Activated T-cell treated with anti-CD3 and anti-CD28 coated beads for 48 hours (primary cell): Measurements from ENCODE around the gene TDRD5.
"Not testable (repeated sequence)": the region's sequence is repeated elsewhere in the genome, so short reads cannot be mapped to it uniquely, and the experiment has no call there.

Source experiments
- DNase-seq: peaks from one replicate; pipeline ENCODE4 v3.0.0-alpha.2; 2020; ENCODE audit warnings: low read depth

TDRD5 gene

DNA sequence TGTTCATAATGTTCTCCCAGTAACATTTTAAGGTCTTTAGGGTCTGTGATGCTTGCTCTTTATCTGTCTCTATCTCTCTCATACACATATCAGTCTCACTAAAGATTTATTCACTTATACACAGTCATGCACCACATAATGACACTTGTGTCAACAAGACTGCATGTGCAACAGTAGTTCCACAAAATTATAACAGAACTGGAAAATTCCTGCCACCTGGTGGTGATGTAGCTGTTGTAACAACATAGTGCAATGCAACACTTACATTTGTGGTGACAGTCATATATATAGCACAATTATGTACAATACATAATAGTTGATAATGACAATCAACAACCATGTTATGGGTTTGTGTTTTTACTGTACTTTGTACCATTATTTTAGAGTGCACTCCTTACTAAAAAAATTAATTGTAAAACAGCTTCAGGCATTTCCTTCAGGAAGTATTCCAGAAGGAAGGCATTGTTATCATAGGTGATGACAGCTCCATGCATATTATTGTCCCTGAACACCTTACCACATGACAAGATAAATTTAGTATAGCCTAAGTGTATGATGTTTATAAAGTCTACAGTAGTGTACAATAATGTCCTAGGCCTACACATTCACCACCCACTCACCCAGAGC is 8.1 kb downstream of the TDRD5 start:
- DNase-seq = no peak

DNA sequence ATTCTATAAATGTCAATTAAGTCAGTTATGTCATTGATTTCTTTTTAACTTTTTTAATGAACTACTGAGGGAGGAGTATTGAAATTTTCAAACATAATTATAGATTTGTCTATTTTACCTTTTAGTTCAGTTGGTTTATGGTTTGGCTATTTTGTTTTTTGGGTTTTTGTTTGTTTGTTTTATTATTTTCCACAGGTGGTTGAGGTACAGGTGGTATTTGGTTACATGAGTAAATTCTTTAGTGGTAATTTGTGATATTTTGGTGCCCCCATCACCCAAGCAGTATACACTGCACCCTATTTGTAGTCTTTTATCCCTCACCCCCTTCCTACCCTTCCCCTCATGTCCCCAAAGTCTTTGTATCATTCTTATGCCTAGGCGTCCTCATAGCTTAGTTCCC is 9.5 kb downstream of the TDRD5 start:
- DNase-seq = no peak

DNA sequence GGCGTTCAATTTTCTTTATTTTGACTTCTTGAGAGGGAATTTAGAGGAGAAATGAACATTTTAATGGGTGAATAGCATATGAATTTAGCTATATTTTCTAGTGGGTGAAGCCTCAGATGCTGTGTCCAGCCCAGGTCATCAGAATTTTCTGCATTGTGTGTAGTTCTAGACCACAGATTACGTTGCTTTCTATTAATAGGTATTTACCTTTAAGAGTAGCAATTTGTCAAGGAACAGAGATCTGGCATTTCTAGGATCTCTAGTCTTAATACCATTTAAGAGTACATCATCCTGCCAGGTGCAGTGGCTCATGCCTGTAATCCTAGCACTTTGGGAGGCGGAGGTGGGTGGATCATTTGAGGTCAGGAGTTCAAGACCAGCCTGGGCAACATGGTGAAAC is 20.7 kb downstream of the TDRD5 start:
- DNase-seq = no peak

DNA sequence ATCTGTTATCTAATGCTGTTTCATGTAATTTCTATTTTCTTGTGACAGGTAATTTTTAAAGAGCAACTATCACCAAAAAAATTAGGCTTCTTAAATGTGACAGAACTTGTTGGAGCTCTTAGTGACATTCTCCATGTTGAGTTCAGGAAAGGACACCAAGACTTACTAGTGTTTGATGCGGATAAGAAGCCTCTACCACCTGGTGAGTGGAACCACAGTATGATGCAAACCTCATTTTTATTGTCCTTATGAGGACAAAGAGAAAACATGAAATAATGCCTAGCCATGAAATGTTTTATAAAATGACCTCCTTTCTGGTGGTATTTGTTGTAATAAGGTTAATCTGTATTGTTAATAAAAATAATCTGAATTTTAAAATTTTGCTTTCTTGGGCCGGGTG is 39.1 kb downstream of the TDRD5 start:
- DNase-seq = no peak

DNA sequence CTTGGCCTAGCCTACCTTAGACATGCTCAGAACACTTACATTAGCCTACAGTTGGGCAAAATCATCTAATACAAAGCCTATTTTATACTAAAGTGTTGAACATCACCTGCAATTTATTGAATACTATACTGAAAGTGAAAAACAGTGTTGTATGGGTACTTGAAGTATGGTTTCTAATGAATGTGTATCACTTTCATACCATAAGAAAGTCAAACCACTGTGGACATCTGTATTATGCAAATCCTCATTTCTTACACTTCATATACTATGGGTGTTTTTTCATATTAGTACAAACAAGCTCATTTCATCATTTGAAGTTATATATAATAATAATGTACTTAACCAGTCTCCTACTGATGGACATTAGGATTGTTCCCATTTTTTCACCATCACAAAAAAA is 41.2 kb downstream of the TDRD5 start:
- no peak for DNase-seq

DNA sequence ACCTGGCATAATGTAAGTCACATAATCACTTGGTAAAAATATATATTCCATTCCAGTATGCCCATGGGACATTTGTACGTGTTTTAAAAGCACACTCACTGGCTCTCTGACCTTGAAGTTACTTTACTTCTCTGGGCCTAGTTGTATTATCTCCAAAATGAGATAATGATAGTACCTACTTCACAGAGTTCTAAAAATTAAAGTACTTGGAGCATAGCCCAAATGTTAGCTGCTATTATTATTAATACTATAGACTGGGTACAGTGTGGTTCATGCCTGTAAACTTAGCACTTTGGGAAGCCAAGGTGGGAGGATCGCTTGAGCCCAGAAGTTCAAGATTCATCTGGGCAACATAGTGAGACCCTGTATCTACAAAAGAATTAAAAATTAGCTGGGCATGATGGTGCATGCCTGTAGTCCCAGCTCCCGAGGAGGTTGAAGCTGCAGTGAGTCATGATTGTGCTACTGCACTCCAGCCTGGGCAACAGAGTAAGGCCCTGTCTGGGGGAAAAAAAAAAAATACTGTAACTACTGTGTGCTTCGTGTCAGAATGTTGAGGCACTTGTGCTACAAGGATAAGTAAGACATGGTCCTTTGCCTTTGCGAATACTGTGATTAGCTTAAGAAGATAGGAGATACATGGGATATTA is 45.7 kb downstream of the TDRD5 start:
- no peak for DNase-seq

DNA sequence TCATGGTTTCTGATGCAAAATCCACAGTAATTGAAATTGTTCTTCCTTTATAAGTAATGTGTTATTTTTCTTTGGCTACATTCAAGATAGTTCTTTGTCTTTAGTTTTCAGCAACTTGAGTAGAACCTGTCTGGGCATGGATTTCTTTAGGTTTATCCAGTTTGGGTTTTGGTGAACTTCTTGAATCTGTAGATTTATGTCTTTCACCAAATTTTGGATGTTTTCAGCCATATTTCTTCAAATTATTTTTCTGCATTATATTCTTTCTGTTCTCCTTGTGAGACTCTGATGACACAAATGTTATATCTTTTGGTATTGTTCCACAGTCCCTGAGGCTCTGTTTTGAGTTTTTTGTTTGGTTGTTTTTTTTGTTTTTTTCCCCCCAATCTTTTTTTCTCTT is 69.4 kb downstream of the TDRD5 start:
- DNase-seq = no peak

DNA sequence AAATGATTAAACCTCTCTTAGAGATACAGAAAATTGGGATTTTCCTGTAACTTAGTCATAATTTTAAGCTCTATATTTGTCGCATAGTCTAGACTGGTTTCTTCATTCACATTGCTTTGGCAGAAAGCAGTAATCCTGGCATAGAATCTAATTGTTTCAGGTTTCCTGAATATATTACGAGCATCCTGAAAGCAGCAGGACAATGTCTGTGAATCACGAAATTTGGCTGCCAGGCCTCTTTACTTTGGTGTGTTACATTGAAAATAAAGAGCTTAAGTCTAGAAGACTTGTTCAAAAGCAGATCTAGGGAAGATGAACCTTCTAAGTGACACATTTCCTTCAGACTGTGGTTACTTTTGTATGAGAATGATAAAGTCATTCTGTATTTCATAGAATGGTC is 72.2 kb downstream of the TDRD5 start:
- DNase-seq = no peak

DNA sequence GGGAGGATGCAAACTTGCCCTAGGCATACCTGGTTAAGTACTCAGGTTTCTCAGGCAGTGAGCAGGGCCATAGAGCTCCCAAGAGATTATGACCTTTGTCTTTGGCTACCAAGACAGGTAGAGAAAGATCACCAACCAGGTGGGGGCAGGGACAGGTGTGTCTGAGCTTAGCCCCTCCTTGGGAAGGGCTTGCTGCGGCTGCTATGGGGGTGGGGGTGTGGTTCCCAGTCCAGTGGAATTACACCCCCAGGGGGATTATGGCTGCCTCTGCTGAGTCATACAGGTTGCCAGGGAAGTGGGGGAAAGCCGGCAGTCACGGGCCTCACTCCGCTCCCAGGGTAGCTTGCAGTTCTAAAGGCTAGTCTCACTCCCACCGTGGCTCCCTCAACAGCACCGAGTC is 86.2 kb downstream of the TDRD5 start:
- no peak for DNase-seq

DNA sequence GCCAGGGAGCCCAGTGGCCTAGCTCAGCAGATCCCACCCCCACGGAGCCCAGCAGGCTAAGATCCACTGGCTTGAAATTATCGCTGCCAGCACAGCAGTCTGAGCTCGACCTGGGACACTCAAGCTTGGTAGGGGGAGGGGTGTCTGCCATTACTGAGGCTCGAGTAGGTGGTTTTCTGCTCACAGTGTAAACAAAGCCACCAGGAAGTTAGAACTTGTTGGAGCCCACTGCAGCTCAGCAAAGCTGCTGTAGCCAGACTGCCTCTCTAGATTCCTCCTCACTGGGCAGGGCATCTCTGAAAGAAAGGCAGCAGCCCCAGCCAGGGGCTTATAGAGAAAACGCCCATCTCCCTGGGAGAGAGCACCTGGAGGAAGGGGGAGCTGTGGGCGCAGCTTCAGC is 102.9 kb downstream of the TDRD5 start:
- DNase-seq = not testable (repeated sequence)

DNA sequence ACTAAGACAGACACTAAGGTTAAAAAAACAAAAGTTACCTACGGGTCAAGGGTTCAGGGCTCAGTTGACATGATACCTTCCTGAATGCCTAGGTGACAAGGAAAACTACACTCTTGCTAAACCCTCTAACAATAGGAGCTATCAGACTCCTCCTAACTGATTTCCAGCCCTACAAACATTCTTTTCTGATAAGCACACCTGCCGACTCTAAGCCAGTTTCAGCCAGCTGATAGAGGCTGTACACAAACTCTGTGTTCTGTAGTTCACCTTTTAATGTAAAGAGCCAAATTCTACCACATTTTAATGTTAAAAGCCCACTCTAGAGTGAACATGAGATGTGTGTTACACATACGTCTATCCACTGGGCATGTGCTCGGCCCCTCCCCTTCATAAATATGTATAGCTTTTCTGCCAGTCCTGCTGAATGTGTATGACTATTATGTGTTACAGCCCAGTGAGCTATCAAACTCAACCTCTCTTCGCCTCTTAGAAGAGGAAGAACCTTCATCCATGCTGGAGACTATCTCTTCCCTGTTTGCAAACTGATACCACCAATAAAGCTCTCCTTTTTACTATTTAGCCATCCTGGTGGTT is 111.4 kb downstream of the TDRD5 start:
- no peak for DNase-seq

DNA sequence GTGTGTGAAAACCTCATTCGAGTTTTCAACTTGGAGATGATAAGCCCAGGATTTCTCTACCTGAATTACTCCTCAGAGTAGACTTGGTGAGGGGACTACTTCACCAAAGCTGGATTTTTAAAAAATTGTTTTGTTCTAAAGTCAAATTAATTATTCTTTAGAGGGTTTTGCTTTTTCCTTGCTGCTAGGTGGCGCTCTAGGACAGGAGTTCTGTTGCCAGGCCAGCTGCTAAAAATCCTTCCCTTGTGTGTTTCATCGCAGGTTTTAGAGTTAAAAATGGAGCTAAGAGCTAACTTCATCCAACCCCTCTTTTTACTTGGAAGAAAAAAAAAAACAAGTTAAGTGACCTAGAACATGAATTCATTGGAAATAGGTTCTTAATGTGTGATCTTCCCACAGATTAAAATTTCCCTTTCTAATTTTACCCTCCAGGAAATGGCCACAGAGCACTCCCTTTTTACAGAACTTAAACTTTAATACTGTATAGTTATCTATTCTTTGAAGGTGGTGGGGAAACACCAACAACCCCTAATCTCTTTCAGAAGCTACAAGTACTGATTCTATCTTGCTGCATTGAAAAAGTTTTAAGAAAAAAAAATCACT is 114.8 kb downstream of the TDRD5 start:
- DNase-seq = peak; percentile 23

DNA sequence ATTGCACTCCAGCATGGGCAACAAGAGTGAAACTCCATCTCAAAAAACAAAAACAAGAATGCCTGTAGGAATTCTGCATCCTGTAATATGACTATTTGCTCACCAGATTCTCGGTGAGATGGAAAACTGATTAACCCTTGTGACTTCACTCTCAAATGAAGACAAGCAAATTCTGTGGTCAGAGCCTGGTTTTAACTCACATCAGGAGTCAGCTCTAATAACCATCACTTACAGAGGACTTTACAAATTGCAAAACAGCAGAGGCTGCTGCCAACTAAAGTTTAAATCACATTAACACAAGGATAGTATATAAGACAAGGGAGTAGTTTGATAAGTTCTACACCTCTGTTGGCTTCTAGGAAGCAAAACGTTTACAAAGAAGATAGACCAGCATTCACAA is 115.8 kb downstream of the TDRD5 start:
- no peak for DNase-seq

DNA sequence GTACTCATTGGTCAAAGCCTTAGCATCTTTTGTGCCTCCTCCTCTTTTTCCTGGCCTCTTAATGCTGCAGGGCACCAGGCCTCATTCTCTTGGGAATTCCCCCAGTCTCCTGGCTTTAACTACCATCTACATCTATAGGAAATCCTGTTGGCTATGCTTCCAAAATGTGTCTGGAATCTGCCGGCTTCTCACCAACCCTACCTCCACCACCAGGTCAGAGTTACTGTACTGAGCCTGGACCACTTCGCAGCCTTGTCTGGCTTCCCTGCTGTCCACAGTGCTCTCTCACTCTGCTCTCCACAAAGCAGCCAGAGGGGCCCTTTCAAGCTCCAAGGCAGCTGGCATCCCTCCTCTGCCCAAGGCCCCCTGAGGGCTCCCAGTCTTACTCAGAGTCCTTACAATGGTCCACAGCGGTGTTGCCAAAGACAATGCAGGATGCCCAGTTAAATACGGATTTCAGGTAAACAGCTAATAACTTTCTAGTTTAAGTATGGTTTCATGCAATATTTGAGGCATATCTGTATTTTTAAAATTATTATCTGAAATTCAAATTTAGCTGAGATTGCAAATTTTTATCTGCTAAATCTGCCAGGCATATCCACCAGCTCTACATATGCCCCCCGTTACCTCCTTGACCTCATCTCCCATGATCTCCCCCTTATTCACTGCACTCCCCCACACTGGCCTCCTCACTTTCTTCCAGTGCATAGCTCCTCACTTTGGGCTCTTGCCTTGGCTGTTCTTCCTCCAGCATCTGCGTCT is 117.0 kb downstream of the TDRD5 start:
- no peak for DNase-seq

DNA sequence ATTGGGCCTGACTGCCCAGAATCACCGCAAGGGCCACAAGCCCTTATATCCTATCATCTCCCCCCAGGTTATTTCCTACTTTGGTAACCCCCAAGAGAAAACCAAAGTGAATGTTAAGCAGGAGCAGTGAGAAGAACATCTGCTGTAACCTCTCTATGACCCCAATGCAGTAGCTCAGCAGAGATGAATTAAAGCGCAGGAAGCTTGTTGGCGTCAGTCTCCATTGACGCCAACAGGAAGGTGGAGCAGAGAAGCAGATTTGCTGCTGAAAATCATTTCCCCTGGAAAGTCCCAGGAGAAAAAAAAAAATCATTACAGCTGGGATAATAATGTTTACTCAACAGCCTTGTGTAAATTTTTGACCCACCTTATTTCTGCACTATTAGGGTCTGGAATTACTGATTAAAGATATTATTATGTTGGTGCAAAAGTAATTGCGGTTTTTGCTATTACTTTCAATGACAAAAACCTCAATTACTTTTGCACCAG is 118.3 kb downstream of the TDRD5 start:
- DNase-seq = no peak

DNA sequence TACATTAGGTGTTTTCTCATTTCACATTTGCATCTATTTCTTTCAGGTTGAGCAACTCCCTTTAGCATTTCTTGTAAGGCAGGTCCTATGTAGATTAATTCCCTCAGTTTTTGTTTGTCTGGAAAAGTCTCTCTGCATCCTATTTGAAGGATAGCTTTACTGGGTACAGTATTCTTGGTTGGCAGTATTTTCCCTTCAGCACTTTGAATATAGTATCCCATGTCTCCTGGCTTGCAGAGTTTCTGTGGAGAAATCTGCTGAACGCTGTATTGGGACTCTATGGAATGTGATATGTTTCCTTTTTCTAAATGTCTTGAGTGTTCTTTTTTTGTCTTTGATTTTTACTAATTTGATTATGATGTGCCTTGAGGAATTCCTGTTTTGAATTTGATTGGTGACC is 122.5 kb downstream of the TDRD5 start:
- DNase-seq = no peak

DNA sequence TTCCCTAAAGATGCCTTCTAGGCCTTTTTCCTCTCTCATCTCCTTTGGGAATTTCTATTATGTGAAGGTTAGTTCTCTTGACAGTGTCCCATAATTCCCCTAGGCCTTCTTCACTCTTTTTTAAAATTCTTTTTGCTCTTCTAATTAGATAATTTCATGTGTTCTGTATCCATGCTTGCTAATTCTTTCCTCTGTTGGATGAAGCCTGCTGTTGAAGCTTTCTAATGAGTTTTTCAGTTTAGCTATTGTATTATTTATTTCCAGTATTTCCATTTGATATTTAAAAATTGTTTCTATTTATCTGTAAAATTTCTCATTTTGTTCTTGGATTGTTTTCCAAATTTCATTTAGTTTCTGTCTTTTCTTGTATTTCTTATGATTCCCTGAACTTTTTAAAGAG is 123.0 kb downstream of the TDRD5 start:
- no peak for DNase-seq

DNA sequence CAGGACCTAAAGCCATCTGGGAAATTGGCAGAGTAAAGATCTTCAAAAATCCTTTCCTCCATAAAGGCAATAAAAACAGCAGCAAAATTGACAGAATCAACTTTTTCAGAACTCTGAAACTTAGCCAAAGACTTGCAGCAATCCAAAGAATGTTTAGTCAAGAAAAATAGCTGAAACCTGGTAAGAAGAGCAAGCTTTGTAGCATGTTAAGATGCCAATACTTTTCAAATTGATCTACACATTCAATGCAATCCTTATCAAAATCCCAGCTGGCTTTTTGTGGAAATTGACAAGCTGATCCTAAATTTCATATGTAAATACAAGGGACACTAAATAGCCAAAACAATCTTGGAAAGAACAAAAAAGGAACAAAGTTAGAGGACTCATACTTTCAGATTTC is 127.6 kb downstream of the TDRD5 start:
- no peak for DNase-seq

DNA sequence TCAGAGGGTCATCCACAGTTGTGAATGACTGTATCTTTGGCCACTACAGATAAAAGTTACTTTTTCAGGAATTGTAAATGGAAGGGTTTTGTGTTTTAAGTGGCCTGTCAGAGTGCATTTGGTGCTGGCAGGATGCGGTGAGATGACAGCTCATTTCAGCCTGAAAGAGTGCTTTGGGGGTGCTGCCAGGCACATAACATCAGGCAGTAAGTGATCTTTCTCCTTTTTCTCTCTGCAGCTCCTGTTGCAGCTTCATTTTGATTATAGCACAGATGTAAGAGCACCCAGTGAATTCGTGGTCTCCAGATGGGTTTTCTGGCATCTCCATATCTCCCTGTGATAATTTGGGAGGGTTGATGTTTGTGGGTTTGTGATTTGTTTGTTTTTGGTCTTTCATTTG is 136.6 kb downstream of the TDRD5 start:
- no peak for DNase-seq

DNA sequence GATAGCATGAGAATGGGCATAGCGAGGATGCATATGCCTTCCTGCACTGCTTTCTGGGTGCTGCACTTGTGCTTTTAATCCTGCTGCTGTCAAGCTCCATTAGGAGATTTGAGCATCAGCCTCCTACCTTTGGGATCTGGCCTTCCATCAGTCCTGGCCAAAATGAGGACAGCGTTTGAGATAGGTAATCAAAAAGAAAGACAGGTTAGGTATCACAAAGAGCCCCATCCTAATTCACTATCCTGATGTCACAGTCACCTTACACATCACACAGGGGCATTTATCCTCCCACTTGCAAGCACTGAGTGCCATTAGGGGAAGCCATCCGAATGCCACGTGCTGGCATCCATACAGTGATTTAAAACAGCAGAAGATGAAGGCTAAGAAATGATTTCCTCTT is 138.2 kb downstream of the TDRD5 start:
- DNase-seq = no peak

DNA sequence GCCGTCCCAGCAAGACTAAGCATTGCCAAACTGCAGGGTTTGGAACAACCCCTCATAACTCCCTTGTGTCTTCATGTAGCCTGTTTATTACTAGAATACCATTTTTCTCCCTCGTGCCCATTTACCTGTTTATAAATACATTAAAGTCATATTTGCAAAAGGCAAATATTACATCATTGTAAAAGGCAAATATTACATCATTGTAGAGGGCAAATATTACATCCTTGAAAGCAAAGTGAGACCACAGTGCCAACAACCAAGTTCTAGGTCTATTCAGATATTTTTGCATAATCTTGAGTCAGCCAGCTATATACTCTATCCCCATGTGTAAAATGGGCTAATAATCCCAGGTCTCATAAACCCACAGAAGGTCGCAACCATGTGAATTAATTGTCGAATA is 140.0 kb downstream of the TDRD5 start:
- no peak for DNase-seq
